Thoracic aorta (tissue), 2 donors: ENCODE measurements around the gene LPCAT4. TPM values are rescaled to one million over a fixed set of nuclear protein-coding genes. Genes with fewer than 3 reads are reported as not detected.
A peak's percentile ranks its signal among the peaks of the same experiment; 100 is the strongest.
"Not testable (repeated sequence)": the region's sequence is repeated elsewhere in the genome, so short reads cannot be mapped to it uniquely, and the experiment has no call there.

Experiments used
- ATAC-seq: fragments of 150-250 bp; one replicate; pipeline ENCODE4 v1.8.0; 2017; ENCODE audit warnings: low read depth; ENCODE audit not compliant: insufficient number of reproducible peaks, low FRiP score
- DNase-seq: peaks from one replicate; pipeline ENCODE4 v3.0.0-alpha.2; 2020; ENCODE audit warnings: low spot score
- H3K27ac ChIP-seq, 2 donors: fragments of 200-600 bp; sonication (generic); 1 replicate in 1 of 2; 2 replicates in 1 of 2; pipeline ENCODE4 v1.5.1; 2016; ENCODE audit warnings: mild to moderate bottlenecking in 2 of 2, moderate library complexity in 2 of 2
- H3K27me3 ChIP-seq: fragments of 200-600 bp; sonication (generic); replicated peaks from 2 replicates; pipeline ENCODE4 v1.6.0; 2016; ENCODE audit warnings: mild to moderate bottlenecking; ENCODE audit not compliant: insufficient read depth
- H3K36me3 ChIP-seq: fragments of 200-600 bp; sonication (generic); one replicate; pipeline ENCODE4 v1.5.1; 2016
- H3K4me1 ChIP-seq, 2 donors: fragments of 200-600 bp; sonication (generic); 1 replicate in 1 of 2; 2 replicates in 1 of 2; pipeline versions ENCODE4 v1.5.1 to v1.6.0; 2016; ENCODE audit warnings: low read depth in 2 of 2, mild to moderate bottlenecking in 1 of 2; ENCODE audit not compliant: control insufficient read depth in 1 of 2
- H3K4me3 ChIP-seq: fragments of 200-600 bp; sonication (generic); 2 replicates; pipeline ENCODE4 v1.5.1; 2016; ENCODE audit warnings: mild to moderate bottlenecking
- H3K9me3 ChIP-seq: fragments of 200-600 bp; sonication (generic); 2 replicates; pipeline ENCODE4 v1.5.1; 2016
- CTCF ChIP-seq: fragments of 200-600 bp; sonication (generic); IDR thresholded peaks from one replicate; pipeline ENCODE4 v1.5.1; 2019; ENCODE audit warnings: antibody characterized with exemption
- total RNA-seq, 2 donors: library from RNA; depleted of rRNA; stranded (reverse); fragments of >200 nt; gene quantifications; one replicate each; pipeline versions ENCODE4 v1.1.0 to v1.2.3, GENCODE V29; 2016

The LPCAT4 gene
- total RNA-seq = 10 to 100 TPM; 13.1 to 20.0 TPM

GRCh38 chr15:34367101-34368081 lies at the start of gene LPCAT4:
TSS of gene LPCAT4 (minus strand) at chr15:34367196. CDS start at chr15:34367100, 96 bp downstream.
- Histone ChIP-seq H3K27ac (peak within 1 kb of the TSS; percentile 93 to 94), H3K4me3 (peak within 1 kb of the TSS; percentile 97), H3K27me3 (no peaks in the 10 kb centered on the region), H3K36me3 (peaks cover 11% of the 10 kb centered on the region), H3K4me1 (peaks cover 11 to 20% of the 10 kb centered on the region in 2 donors), H3K9me3 (no peaks in the 10 kb centered on the region)
- TF ChIP-seq CTCF = peak; percentile 97
- DNase-seq = peak; percentile 64
- ATAC-seq = peak; percentile 83

- H3K27me3 ChIP-seq, DNase-seq, ATAC-seq, H3K27ac ChIP-seq, H3K4me1 ChIP-seq, H3K4me3 ChIP-seq, H3K9me3 ChIP-seq, H3K36me3 ChIP-seq: not testable (repeated sequence)
Observed at GRCh38 chr15:34409511-34409910, 42.5 kb upstream of the LPCAT4 start.

- H3K36me3 ChIP-seq, H3K9me3 ChIP-seq, H3K4me3 ChIP-seq, H3K4me1 ChIP-seq, H3K27me3 ChIP-seq, ATAC-seq, DNase-seq, H3K27ac ChIP-seq: not testable (repeated sequence)
Observed at GRCh38 chr15:34408973-34409372, 42.0 kb upstream of the LPCAT4 start.

GRCh38 chr15:34403899-34404298 lies 36.9 kb upstream of the LPCAT4 start:
- H3K27ac ChIP-seq, H3K27me3 ChIP-seq, H3K36me3 ChIP-seq, H3K9me3 ChIP-seq, H3K4me3 ChIP-seq, ATAC-seq, H3K4me1 ChIP-seq, DNase-seq: not testable (repeated sequence)

- not testable (repeated sequence) for H3K4me1 ChIP-seq, H3K9me3 ChIP-seq, H3K27ac ChIP-seq, H3K27me3 ChIP-seq, DNase-seq, H3K4me3 ChIP-seq, H3K36me3 ChIP-seq, ATAC-seq
Observed at GRCh38 chr15:34403160-34403598, 36.2 kb upstream of the LPCAT4 start.

GRCh38 chr15:34397637-34398259 lies 30.8 kb upstream of the LPCAT4 start:
- not testable (repeated sequence) for ATAC-seq, H3K27me3 ChIP-seq, H3K9me3 ChIP-seq, DNase-seq, H3K4me1 ChIP-seq, H3K27ac ChIP-seq, H3K36me3 ChIP-seq, H3K4me3 ChIP-seq

GRCh38 chr15:34392981-34393380 lies 26.0 kb upstream of the LPCAT4 start:
- DNase-seq = not testable (repeated sequence)

GRCh38 chr15:34389594-34390086 lies 22.6 kb upstream of the LPCAT4 start:
- not testable (repeated sequence) for H3K4me3 ChIP-seq, H3K27me3 ChIP-seq, H3K27ac ChIP-seq, H3K9me3 ChIP-seq, DNase-seq, ATAC-seq, H3K4me1 ChIP-seq, H3K36me3 ChIP-seq

More at GRCh38 chr15:34392981-34393380, 26.0 kb upstream of the LPCAT4 start:
- not testable (repeated sequence) for H3K9me3 ChIP-seq, H3K27ac ChIP-seq, H3K27me3 ChIP-seq, H3K36me3 ChIP-seq, H3K4me1 ChIP-seq, ATAC-seq, H3K4me3 ChIP-seq

GRCh38 chr15:34381829-34382521 lies 15.0 kb upstream of the LPCAT4 start:
- not testable (repeated sequence) for H3K27me3 ChIP-seq, DNase-seq, H3K4me3 ChIP-seq, H3K9me3 ChIP-seq, H3K36me3 ChIP-seq, H3K27ac ChIP-seq, ATAC-seq, H3K4me1 ChIP-seq

GRCh38 chr15:34380491-34380890 lies 13.5 kb upstream of the LPCAT4 start:
- H3K4me1 ChIP-seq, H3K4me3 ChIP-seq, H3K27me3 ChIP-seq, DNase-seq, H3K36me3 ChIP-seq, H3K27ac ChIP-seq, H3K9me3 ChIP-seq, ATAC-seq: not testable (repeated sequence)
